NCI-H2107 treated with DMSO at 0.1 percent for 48 hours (cell line): ENCODE measurements around the gene PWWP2B.
A peak's percentile ranks its signal among the peaks of the same experiment; 100 is the strongest.

Experiments
- DNase-seq: peaks from one replicate; lab custom pipeline; 2025; ENCODE audit not compliant: unreplicated experiment; lab: John Stamatoyannopoulos, UW

Gene PWWP2B

DNA sequence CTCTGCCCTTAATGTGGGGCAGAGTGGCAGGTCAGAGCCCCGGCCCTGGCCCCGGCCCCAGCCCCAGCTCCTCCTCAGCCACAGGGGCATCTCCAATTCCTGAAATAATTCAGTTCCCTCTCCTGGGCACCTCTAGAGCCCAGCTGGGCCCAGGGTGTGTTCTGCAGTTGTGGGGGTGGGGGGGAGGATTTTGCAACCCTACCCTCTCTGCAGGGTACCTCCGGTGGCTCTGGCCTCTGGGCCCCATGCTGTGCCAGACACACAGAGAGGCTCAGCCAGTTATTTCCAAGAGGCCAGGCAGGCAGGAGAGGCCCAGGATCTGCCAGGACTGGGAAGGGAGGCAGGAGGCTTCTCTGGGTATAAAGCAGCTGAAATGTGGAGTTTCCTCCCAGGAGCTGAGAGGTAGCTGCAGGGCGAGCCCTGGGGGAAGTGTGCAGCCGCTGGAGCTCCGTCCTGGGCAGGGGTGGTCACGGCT, 47.9 kb downstream of the PWWP2B start:
- DNase-seq, result peak; percentile 55

DNA sequence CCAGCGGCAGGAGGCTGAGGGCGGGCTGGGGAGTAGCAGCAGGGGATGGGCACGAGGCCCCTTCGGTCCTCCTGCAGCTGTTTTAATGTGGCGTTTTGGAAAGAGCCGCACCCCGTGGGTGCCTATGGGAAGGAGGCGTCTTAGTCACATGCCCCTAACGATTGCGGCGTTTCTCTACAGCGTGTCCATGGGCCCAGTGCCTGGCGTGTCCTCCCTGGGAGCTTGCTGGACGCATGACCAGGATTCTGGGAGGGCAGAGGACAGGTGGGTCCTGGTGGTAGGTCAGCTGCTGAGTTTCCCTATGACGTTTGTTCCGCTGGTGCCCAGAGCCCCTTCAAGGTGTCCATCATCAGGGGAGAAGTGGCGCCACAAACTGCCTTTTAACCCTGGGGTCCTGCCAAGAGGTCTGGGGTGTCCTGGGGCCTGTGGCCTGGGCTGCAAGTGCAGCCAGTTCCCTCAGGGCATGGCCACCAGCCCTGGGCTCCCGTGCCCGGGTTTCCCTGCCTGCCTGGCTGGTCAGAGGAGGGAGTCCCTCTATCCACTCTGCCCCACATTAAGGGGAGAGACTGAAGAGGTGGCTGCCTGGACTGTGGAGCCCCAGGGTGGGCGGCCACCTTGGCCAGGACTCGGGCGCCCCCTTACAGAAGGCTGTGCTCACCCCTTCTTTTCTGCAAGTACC, 48.7 kb downstream of the PWWP2B start:
- no peak for DNase-seq

DNA sequence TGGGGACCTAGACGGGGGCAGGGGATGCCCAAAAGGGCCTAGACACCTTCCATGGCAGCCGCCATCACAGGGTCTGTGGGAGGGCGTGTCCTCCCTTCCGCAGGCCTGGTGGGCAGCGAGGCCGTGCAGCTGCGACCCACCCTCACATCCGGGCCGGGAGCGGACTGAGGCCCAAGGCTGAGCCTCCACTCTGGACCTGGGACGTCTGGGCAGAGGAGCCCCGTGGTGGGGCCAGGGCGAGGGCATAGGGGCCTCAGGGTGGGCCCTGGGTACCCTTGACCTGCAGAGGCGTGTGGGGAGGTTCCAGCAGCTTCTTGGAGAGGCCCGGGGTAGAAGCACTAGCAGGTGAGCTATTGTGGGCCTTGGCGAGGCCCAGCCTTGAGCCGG, 49.2 kb downstream of the PWWP2B start:
- no peak for DNase-seq

DNA sequence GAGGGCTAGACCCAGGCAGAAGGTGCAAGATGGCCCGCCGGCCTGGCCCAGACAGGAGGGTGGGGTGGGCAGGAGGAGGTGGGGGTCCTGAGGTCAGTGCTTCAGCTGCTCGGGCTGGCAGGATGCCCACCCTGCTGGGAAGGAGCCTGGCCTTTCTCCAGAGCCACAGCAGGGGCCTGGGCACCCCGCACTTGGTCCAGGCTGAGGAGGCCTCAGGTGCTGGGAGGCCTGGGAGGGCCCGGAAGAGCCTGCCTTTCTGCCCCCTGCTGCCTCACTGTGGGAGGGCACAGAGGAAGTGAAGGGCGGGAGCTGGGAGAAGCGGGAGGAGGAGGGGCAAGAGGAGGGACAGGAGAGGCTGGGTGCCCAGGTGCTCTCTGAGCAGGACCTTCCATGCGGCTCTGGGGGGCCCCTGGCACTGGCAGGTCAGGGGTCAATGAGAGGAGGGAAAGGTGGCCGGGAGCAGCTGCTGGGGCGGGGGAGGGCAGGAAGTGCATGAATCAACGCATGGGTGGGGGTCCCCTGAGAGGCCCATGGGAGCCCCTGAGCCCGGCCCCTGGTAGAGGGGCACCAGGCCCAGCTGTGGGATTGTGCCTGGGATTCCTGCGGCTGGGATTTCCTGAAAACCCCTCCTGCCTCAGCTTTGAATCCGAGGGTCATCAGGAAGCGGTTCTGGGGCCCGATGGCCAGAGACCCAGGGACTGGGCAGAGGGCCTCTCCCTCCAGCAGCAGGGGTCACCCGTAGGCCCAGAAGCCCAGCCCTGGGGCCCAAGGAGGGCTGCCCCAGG, 49.9 kb downstream of the PWWP2B start:
- peak; percentile 54 for DNase-seq

DNA sequence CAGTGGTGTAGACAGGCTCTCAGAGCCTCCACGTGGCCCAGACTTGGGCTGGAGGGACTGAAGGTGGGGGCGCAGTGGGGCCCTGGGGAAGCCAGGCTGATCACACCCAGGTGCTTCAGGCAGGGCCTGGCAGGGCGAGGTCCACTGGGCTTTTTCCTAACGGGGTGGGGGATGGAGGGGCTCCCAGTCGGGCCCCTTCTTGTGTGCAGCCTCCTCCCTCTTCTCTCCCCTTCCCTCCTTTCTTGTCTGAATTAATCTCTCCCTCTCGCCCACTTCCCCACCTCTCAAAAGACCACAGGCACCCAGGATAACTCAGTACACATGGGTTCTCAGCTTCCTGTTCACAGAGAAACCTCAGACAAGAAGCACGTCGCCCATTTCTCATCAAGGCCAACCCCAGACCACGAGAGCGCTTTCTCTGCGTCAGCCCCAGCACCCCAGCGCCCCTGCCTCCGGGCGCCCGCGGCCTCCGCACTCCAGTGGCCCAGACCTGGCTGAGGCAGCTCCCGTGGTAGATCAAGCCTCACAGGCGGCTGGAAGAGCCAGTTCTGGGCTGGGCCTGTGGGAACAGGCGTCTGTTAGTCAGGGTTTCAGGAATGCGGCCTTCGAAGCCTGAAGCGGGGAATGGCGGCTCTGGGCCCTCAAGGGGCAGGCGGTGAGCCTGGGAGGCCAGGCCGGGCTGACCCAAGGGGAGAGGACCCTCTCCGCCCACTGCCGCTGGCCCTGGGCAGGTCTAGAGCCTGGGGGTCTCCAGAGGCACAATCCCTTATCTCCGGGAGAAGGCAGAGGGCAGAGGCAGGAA, 50.6 kb downstream of the PWWP2B start:
- DNase-seq, result no peak

DNA sequence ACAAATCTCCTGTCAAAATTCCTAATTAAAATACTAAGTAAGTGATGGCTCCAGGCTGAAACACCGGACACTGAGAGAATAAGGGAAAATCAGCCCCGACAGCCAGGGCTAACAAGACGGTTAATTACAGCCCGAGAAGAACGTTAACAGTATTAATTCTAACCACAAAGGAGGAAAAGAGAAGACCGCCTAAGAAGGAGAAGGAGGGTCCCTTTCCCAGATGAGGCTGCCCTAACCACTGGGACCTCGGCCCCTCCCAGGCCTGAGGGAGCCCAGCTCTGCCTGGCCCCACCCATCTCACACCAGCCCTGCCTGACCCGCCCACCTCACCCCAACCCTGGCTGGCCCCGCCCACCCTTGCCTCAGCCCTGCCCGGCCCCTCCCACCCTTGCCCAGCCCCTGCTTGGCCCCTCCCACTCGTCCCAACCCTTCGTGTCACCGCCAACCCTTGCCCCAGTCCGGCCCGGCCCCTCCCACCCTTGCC, 51.3 kb downstream of the PWWP2B start:
- DNase-seq, result no peak

DNA sequence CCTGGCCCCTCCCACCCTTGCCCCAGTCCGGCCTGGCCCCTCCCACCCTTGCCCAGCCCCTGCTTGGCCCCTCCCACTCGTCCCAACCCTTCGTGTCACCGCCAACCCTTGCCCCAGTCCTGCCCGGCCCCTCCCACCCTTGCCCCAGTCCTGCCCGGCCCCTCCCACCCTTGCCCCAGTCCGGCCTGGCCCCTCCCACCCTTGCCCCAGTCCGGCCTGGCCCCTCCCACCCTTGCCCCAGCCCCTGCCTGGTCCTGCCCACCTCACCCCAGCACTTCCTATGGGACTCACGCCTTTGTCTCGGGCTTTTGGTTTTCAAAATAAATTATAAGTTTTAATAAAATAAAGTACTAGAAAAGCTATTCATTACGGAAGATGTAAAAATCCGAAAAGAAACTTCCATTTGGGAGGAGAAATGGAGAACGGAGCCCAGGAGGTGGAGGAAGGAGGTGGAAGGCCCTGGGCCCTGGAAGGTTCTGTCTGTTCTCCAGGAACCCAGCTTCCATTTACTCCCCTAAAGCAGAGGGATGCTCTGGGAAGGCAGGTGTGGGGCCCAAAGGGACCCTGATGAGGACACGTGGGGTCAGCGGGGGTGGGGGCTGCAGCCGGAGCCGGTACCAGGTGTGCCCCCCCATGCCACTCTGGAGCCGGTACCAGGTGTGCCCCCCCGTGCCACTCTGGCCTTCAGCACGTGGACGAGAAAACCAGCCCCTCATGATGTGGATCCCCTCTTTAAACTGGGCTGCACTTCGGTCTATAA, 52.2 kb downstream of the PWWP2B start:
- DNase-seq, result no peak

DNA sequence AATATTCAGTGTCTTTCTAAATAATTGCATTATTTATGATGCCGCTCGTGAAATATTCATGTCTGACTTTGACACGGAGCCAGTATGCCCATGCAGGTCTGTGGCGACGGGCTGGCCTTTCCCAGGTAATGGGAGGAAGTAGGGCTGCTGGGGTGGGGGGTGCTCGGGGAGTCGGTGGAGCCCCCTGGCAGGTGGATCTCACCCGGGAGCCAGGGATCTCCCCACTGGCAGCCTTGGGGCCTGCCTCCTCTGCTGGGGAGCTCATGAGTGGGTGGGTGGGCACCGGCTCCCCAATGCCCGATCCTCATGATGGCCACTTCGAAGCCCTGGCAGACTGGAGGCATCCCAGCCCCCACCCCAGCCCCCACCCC, 52.8 kb downstream of the PWWP2B start:
- no peak for DNase-seq

DNA sequence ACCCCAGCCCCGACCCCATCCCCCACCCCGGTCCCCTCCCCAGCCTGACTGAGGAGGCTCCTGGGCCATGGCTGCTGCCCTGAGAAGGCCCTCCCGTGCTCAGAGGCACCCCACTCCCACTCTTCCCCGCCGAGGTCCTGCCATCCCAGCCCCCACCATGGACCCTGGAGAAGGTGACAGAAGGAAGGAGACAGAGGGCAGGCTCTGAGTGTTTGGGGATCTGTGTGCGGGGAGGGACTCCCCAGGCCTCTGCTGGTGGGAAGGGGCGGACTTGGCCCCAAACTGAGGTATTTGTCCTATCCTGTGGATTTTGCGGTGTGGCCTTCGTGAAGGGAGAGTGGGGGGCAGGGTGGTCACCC, 53.4 kb downstream of the PWWP2B start:
- no peak for DNase-seq

DNA sequence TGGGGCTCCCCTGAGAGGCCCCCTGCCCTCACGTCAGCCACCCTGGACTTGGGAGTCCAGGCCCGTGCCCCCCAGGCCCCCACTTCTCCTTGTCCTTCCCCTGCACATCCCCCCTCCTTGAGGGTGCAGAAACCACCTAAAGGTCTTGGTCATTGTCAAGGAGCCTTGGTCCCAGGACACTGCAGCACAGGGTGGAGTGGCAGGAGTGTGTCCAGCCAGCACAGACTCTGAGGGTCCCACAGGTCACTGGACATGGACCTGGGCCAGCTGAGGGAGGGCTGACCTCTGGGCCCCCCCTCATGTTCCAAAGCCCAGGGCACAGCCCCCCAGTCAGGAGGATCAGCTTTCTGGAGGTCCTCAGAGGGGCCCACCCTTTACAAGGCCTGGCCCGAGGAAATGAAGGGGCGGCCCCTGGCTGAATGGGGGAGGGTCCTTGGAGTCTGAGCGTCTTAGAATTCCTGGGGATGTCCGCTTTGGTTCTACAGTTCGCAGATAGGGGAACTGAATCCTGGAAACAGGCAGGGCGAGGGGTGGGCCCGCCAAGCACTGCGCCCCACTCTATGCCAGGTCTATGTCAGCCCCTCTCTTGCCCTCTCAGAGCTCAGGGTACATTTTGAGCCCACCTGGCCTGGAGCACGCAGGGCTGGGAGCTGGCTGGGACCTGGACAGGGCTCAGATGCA, 54.0 kb downstream of the PWWP2B start:
- DNase-seq, result no peak

DNA sequence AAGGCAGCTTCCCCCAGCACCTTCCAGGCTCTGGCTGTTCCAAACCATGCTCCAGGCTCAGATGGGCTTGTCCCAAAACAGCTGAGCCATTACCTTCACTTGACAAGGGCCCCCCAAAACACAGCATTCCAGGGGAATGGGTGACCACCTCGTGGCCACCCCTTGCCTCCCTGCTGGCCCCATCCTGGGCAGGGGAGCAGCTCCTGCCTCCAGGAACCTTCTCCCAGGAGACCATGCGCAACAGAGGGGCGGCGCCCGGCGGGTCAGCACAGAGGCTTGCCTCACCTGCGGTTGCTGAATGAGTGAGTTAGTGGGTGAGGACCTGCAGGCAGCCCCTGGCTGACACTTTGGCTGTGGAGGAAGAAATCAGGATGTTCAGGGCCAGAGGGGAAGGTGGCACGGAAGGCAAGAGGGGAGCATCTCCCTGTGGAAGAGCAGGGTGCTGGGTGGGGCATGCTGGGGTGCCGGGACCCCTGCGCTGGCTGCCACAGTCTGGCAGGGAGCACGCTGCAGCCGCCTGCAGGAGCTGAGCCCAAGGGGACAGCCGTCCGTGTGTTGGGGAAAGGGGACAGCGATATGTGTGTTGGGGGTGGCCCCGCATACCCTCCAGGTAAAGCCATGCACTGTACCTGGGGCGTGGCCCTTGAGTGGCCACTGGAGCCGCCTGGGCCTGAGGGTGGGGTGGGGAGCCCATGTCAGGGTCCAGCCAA, 54.7 kb downstream of the PWWP2B start:
- DNase-seq, result no peak

DNA sequence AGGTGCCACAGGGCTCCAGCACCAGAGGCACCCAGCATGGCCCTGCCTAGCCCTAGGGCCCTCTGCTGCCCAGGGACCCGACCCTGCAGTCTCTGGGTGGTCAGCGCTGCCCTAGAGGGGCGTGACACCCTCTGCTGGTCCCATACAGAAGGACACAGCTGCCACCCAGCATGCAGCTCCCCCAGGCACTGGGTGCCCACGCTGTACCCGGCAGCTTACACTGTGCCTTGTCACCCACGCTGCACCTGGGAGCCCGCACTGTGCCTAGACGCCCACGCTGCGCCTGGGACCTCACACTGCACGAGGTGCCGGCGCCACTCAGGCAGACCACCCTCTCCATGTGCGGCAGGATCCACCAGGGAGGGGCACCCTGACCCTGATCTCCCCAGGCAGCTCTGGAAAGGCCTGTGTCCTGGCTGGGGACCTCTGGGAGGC, 55.2 kb downstream of the PWWP2B start:
- DNase-seq, result no peak

DNA sequence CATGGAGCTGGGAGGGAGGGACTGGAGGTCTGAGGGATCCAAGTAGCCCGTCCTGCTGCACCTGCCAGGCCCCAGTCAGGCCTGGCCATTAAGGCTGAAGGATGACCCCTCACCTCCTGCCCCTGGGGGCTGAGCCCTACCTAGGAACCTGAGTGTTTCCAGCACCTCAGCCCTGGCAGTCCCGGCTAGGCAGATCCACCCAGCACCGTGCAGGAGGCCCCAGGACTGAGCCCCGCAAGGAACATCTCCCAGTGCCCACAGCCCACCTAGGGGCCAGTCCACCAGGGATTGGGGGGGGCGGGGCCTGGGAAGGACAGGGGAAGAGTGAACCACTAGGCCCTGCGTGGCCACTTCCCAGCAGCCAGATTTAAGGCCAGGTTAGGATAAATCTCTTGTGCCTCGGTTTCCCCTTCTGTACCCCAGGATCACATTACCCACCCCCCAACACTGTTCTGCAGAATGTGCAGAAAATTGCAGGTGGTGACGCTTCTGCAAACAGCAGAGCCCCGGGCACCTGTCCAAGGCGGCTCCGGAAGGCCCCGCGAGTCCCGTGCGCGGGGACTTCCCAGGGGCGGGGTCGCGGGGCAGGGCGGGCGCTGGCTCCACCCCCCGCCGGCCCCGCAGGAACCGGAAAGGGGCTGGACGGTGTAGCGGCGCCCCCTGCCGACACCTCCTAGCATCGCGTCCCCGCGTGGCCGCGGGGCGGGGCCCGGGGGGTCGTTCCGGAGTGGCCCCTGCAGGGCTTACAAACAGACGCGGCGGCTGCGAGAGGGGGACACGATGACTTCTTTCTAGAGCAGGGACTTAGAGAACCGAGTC, 55.9 kb downstream of the PWWP2B start:
- no peak for DNase-seq

DNA sequence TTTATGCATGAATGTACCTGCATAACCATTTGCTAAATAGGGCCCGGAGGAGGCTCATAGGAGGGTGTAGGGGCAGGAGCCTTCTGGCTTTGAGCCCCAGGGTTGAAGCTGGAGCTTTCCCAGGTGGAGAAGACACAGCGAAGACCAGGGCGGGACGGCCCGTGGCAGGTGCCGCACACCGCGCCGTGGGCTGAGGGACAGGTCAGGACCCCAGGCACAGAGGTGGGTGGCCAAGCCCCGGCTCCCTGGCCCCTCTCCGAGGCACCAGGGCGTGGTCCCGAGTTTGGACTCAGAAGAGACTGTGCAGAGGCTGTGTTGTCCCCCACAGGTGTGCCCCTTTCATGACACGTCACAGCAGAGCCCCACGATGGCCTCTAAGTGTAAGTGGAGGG, 56.5 kb downstream of the PWWP2B start:
- DNase-seq, result no peak

DNA sequence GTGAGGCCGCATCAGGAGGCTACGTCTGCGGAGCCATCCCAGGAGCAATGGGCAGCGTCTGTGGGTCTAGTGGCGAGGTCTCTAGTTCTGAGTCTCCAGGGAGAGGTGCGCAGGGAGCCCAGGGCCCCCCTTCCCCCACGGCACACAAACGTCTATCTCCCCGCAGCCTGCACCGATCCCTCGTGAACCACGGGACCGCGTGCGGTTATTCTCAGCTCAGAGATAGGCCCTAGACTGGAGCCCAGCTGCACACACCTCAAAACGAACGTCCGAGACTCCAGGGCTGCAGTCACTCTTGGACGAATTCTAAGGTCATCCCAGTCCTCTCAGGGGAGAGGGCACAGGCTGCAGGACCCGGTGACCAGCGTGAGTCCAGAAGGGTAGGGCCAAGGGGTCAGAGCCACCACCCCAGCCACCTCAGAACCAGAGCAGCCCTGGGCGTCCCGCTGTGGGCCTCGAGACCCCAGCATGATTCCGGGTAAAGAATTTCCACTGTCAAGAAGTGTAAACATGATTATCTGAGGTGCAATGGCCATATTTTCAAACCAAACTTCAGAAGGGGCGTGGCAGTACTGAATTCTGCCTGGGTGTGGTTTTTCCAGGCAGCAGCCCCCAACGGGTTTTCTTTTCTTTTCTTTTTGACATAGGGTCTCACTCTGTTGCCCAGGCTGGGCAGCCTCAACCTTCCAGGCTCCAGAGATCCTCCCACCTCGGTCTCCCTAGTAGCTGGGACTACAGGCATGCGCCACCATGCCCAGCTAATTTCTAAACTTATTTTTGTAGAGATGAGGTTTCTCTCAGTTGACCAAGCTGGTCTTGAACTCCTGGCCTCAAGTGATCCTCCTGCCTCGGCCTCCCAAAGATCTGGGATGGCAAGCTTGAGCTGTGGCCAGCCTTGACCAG, 57.5 kb downstream of the PWWP2B start:
- DNase-seq, result no peak

DNA sequence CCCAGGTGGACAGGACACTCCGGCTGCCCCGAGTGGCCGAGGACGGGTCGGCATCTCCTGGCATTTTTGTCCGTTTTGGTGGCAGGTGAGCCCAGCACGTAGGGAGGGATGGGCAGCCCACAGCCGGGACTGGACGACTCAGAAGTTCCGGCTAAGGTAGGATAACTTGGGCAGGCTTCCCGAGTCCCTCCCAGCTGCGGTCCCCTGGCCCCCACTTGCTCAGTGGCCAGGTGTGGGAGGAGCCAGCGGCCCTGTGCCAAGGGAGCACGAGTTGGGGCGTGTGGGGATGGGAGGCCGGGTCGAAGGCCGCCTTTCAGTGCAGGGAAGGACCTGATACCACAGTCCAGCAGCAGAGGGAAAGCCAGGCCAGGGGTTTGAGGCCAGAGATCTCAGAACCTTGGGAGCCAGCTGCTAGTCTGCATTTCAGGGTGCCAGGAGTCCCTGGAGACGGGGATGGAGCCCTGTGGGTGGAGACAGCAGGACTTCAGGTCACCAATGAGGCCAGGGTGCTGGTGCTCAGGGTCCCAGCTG, 58.5 kb downstream of the PWWP2B start:
- DNase-seq, result no peak

DNA sequence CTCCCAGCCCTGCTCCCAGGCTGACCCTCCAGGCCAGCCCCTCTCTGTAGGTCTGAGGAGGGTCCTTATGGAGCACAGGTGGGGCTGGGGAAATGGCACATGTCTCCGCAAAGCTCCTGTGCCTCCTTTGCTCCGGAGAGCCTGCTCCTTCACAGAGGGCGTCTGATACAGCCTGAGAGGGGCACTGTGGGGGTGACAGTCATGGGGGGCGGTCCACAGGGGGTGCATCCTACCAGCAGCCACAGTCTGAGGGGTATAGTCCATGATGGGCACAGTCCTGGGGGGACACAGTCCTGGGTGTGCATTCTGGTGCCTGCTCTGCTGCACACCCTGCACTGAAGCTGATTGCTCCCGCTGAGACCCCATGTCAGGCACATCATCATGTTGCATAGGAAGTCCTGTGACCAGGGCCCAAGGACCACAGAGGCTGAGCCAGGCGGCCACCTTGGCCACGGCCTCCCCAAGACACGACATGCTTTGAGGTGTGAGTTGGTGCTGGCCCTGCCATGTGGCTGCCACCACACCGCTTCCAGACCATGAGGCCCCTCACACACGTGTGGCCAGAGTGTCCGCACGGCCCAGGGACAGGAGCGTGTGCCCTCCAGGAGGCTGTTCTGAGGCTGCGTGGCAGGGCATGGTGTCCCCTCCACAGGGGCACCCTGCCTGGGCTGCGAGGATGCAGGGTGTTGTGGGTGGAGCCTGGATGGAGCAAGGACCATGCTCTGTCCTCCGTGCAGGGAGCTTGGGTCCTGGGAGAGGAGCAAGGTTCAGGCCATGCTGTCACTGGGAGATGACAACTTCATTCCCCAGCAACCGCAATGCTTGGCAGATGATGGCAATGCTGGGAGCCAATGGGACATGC, 59.2 kb downstream of the PWWP2B start:
- DNase-seq, result no peak
